ENCODE data around the gene RAET1L.

- no peak for TF ChIP-seq POLR2A (IDR thresholded peaks at IDR 0.05)
- TF ChIP-seq, protein P1, sequence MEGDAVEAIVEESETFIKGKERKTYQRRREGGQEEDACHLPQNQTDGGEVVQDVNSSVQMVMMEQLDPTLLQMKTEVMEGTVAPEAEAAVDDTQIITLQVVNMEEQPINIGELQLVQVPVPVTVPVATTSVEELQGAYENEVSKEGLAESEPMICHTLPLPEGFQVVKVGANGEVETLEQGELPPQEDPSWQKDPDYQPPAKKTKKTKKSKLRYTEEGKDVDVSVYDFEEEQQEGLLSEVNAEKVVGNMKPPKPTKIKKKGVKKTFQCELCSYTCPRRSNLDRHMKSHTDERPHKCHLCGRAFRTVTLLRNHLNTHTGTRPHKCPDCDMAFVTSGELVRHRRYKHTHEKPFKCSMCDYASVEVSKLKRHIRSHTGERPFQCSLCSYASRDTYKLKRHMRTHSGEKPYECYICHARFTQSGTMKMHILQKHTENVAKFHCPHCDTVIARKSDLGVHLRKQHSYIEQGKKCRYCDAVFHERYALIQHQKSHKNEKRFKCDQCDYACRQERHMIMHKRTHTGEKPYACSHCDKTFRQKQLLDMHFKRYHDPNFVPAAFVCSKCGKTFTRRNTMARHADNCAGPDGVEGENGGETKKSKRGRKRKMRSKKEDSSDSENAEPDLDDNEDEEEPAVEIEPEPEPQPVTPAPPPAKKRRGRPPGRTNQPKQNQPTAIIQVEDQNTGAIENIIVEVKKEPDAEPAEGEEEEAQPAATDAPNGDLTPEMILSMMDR (IDR thresholded peaks at IDR 0.05) = no peak
Measured at GRCh38 chr6:150058231-150058792, 33.0 kb upstream of the RAET1L start.
